Measurements from ENCODE around the gene SDK1.

GRCh38 chr7:3771906-3772305 is 470.9 kb downstream of the SDK1 start:
- no peak for TF ChIP-seq SP2 (IDR thresholded peaks at IDR 0.05; ENCODE audit: low read length)
- no peak for TF ChIP-seq CTCF (IDR thresholded peaks at IDR 0.05; ENCODE audit: control extremely low read depth in 1 of 3, insufficient read depth in 1 of 3, low read depth in 1 of 3, low read length in 3 of 3)
